GM23338 (cell line): ENCODE results near the gene TMEM208. TPM values are rescaled to one million over a fixed set of nuclear protein-coding genes. Genes with fewer than 3 reads are reported as not detected.

ENCODE experiments used
- ATAC-seq: fragments of 200-7000 bp; cut with Tn5 transposase; 3 replicates; pipeline ENCODE4 v1.9.1; 2020
- DNase-seq: peaks from one replicate; pipeline ENCODE4 v3.0.0-alpha.2; 2015; ENCODE audit warnings: low spot score
- H2AFZ ChIP-seq: fragments of 200-600 bp; sonication (generic); 2 replicates; pipeline ENCODE4 v1.8.0; 2016; ENCODE audit warnings: antibody characterized with exemption, mild to moderate bottlenecking, moderate library complexity
- H3F3A ChIP-seq: fragments of 200-600 bp; sonication (generic); replicated peaks from 2 replicates; pipeline ENCODE4 v1.8.0; 2017; ENCODE audit warnings: antibody characterized with exemption, mixed run types, low read depth
- H3K27ac ChIP-seq: fragments of 200-600 bp; sonication (generic); 2 replicates; pipeline ENCODE4 v1.6.1; 2016; ENCODE audit warnings: low read depth
- H3K27me3 ChIP-seq: fragments of 200-600 bp; sonication (generic); 2 replicates; pipeline ENCODE4 v1.8.0; 2016; ENCODE audit warnings: mild to moderate bottlenecking, mixed run types, moderate library complexity; ENCODE audit not compliant: insufficient read depth
- H3K36me3 ChIP-seq: fragments of 200-600 bp; sonication (generic); 2 replicates; pipeline ENCODE4 v1.8.0; 2016; ENCODE audit warnings: mild to moderate bottlenecking; ENCODE audit not compliant: insufficient read depth
- H3K4me1 ChIP-seq: fragments of 200-600 bp; sonication (generic); 2 replicates; pipeline ENCODE4 v1.8.0; 2016; ENCODE audit warnings: mild to moderate bottlenecking, moderate library complexity; ENCODE audit not compliant: insufficient read depth
- H3K4me2 ChIP-seq: fragments of 200-600 bp; sonication (generic); 2 replicates; pipeline ENCODE4 v1.7.1; 2017; ENCODE audit warnings: mixed run types
- H3K4me3 ChIP-seq: fragments of 200-600 bp; sonication (generic); 2 replicates; pipeline ENCODE4 v1.6.1; 2016; ENCODE audit warnings: mixed run types
- H3K79me2 ChIP-seq: fragments of 200-600 bp; sonication (generic); replicated peaks from 2 replicates; pipeline ENCODE4 v1.8.0; 2017; ENCODE audit warnings: mild to moderate bottlenecking; ENCODE audit not compliant: insufficient read depth
- H3K9me2 ChIP-seq: fragments of 200-600 bp; sonication (generic); 2 replicates; pipeline ENCODE4 v1.8.0; 2017; ENCODE audit not compliant: insufficient read depth
- H4K20me1 ChIP-seq: fragments of 200-600 bp; sonication (generic); replicated peaks from 2 replicates; pipeline ENCODE4 v1.8.0; 2017; ENCODE audit warnings: mild to moderate bottlenecking; ENCODE audit not compliant: insufficient read depth
- H3K27ac Mint-ChIP-seq: 2 replicates; pipeline ENCODE4 v1.8.0; 2020; ENCODE audit warnings: inconsistent platforms, mild to moderate bottlenecking, moderate library complexity, mixed read lengths
- H3K27me3 Mint-ChIP-seq: 3 replicates; pipeline ENCODE4 v1.8.0; 2022; ENCODE audit warnings: low read depth, mild to moderate bottlenecking, moderate library complexity, mixed read lengths, inconsistent platforms; ENCODE audit not compliant: insufficient read depth, poor library complexity
- H3K36me3 Mint-ChIP-seq: 3 replicates; pipeline ENCODE4 v1.8.0; 2021; ENCODE audit warnings: low read depth, mild to moderate bottlenecking, inconsistent platforms, moderate library complexity, mixed read lengths
- H3K4me1 Mint-ChIP-seq: 3 replicates; pipeline ENCODE4 v1.8.0; 2020; ENCODE audit warnings: mild to moderate bottlenecking, inconsistent platforms, mixed read lengths
- H3K4me3 Mint-ChIP-seq: 3 replicates; pipeline ENCODE4 v1.8.0; 2021; ENCODE audit warnings: moderate library complexity, mild to moderate bottlenecking, inconsistent platforms, mixed read lengths
- H3K9me3 Mint-ChIP-seq: 3 replicates; pipeline ENCODE4 v1.8.0; 2020; ENCODE audit warnings: moderate library complexity, mild to moderate bottlenecking, inconsistent platforms, mixed read lengths
- EZH2phosphoT487 ChIP-seq: fragments of 200-600 bp; sonication (generic); IDR thresholded peaks from one replicate; pipeline ENCODE4 v1.8.1; 2018; ENCODE audit warnings: antibody characterized with exemption; ENCODE audit not compliant: unreplicated experiment
- NANOG ChIP-seq: IDR thresholded peaks from 2 replicates; pipeline ENCODE4 v1.6.1; 2016; ENCODE audit warnings: antibody characterized with exemption, borderline replicate concordance
- POLR2AphosphoS5 ChIP-seq: IDR thresholded peaks from 2 replicates; pipeline ENCODE4 v1.6.1; 2016; ENCODE audit warnings: antibody characterized with exemption, low read depth
- REST ChIP-seq: IDR thresholded peaks from one replicate; pipeline ENCODE4 v1.6.1; 2018; ENCODE audit warnings: antibody characterized with exemption; ENCODE audit not compliant: unreplicated experiment
- STAT1 ChIP-seq: IDR thresholded peaks from one replicate; pipeline ENCODE4 v1.6.1; 2016; ENCODE audit warnings: antibody characterized with exemption; ENCODE audit not compliant: unreplicated experiment
- ZNF114 ChIP-seq: fragments of 250-450 bp; sonication (Bioruptor Pico); IDR thresholded peaks from 2 replicates; pipeline ENCODE4 v1.5.0; 2020; ENCODE audit warnings: mild to moderate bottlenecking, moderate library complexity
- ZNF331 ChIP-seq: fragments of 250-450 bp; sonication (Bioruptor Pico); IDR thresholded peaks from 2 replicates; pipeline ENCODE4 v1.5.0; 2020; ENCODE audit warnings: low read depth, mild to moderate bottlenecking, moderate library complexity
- ZNF462 ChIP-seq: fragments of 250-450 bp; sonication (Bioruptor Pico); IDR thresholded peaks from 2 replicates; pipeline ENCODE4 v1.5.0; 2020; ENCODE audit warnings: mild to moderate bottlenecking, moderate library complexity
- polyA plus RNA-seq: library from polyadenylated mRNA; unstranded; fragments of >200 nt; fragmentation: Nextera tagmentation; extraction: Ambion mirVana; gene quantifications from 2 replicates; pipeline ENCODE4 v1.2.1, GENCODE V29; 2016
- total RNA-seq: library from RNA; depleted of rRNA; stranded (reverse); fragments of >200 nt; shearing (Covaris generic); gene quantifications from 2 replicates; pipeline ENCODE4 v1.2.3, GENCODE V29; 2014

Gene TMEM208
- total and polyA plus RNA-seq, 2 experiments from 2014 or later = 23.2 to 82.3 TPM

GRCh38 chr16:67268136-67268579 is 41.2 kb downstream of the TMEM208 start:
- ATAC-seq = no peak
- Histone ChIP-seq H3K4me2 (no peak overlapping the region), H3K4me1 (peaks cover 7% of the 10 kb centered on the region; the same call in 1 of the 2 replicates), H3K27ac (no peak overlapping the region), H3K79me2 (no peaks in the 10 kb centered on the region), H2AFZ (no peak overlapping the region), H3K27me3 (no peaks in the 10 kb centered on the region), H3F3A (no peaks in the 10 kb centered on the region), H3K36me3 (no peaks in the 10 kb centered on the region), H3K4me3 (no peak overlapping the region), H3K9me2 (no peaks in the 10 kb centered on the region), H4K20me1 (peaks cover 3% of the 10 kb centered on the region)
- H3K9me3 Mint-ChIP-seq = no peaks in the 10 kb centered on the region
- H3K27ac Mint-ChIP-seq = no peak overlapping the region
- peaks cover 17% of the 10 kb centered on the region for H3K27me3 Mint-ChIP-seq
- H3K36me3 Mint-ChIP-seq = no peaks in the 10 kb centered on the region; the same call in 2 of the 3 replicates
- no peak overlapping the region for H3K4me3 Mint-ChIP-seq
- no peaks in the 10 kb centered on the region; the same call in 2 of the 3 replicates for H3K4me1 Mint-ChIP-seq
- DNase-seq = no peak
- no peak for TF ChIP-seq STAT1
- no peak for TF ChIP-seq POLR2AphosphoS5
- TF ChIP-seq ZNF331 (CRISPR knock-in tag) = no peak
- no peak for TF ChIP-seq NANOG
- no peak for TF ChIP-seq REST
- no peak for TF ChIP-seq ZNF114

- H3K4me1 Mint-ChIP-seq = no peaks in the 10 kb centered on the region
- Histone ChIP-seq H3K27ac (no peak overlapping the region), H3K9me2 (no peaks in the 10 kb centered on the region), H2AFZ (no peak overlapping the region), H3F3A (no peaks in the 10 kb centered on the region), H3K79me2 (no peaks in the 10 kb centered on the region), H4K20me1 (peaks cover 3% of the 10 kb centered on the region), H3K4me2 (0 out of 2 replicates have a peak overlapping the region, but pooled peaks have one; percentile 20), H3K36me3 (no peaks in the 10 kb centered on the region), H3K4me3 (no peak overlapping the region), H3K27me3 (no peaks in the 10 kb centered on the region), H3K4me1 (peaks cover 7% of the 10 kb centered on the region; the same call in 1 of the 2 replicates)
- peaks cover 12% of the 10 kb centered on the region for H3K27me3 Mint-ChIP-seq
- no peaks in the 10 kb centered on the region for H3K9me3 Mint-ChIP-seq
- ATAC-seq (peak; percentile 76), DNase-seq (peak; percentile 60)
- no peak for TF ChIP-seq ZNF331 (CRISPR knock-in tag)
- no peak for TF ChIP-seq NANOG
- no peak overlapping the region for H3K4me3 Mint-ChIP-seq
- no peaks in the 10 kb centered on the region; the same call in 2 of the 3 replicates for H3K36me3 Mint-ChIP-seq
- no peak overlapping the region for H3K27ac Mint-ChIP-seq
Observed at GRCh38 chr16:67269766-67270165, 42.8 kb downstream of the TMEM208 start.

GRCh38 chr16:67270931-67271338 is 44.0 kb downstream of the TMEM208 start:
- Mint-ChIP-seq H3K4me1 (no peaks in the 10 kb centered on the region), H3K9me3 (no peaks in the 10 kb centered on the region), H3K27me3 (peaks cover 12% of the 10 kb centered on the region), H3K36me3 (no peaks in the 10 kb centered on the region; the same call in 2 of the 3 replicates), H3K4me3 (no peak overlapping the region), H3K27ac (no peak overlapping the region)
- H3K4me2 ChIP-seq = no peak overlapping the region
- H3K27ac ChIP-seq = no peak overlapping the region
- no peaks in the 10 kb centered on the region for H3F3A ChIP-seq
- H4K20me1 ChIP-seq = peaks cover 3% of the 10 kb centered on the region
- no peaks in the 10 kb centered on the region for H3K36me3 ChIP-seq
- H3K4me3 ChIP-seq = no peak overlapping the region
- H3K9me2 ChIP-seq = no peaks in the 10 kb centered on the region
- no peak overlapping the region for H2AFZ ChIP-seq
- no peak for ATAC-seq
- peaks cover 7% of the 10 kb centered on the region; the same call in 1 of the 2 replicates for H3K4me1 ChIP-seq
- no peaks in the 10 kb centered on the region for H3K79me2 ChIP-seq
- H3K27me3 ChIP-seq = no peaks in the 10 kb centered on the region
- no peak for DNase-seq
- TF ChIP-seq EZH2phosphoT487 (no peak), ZNF462 (CRISPR knock-in tag) (no peak)
